IPS-11a (cell line): Measurements from ENCODE around the gene CCDC28B.

Experiments
- H3K4me3 ChIP-seq: one replicate; pipeline ENCODE4 v1.5.1; 2013; ENCODE audit warnings: low read depth, low read length, control low read depth

CCDC28B gene

DNA sequence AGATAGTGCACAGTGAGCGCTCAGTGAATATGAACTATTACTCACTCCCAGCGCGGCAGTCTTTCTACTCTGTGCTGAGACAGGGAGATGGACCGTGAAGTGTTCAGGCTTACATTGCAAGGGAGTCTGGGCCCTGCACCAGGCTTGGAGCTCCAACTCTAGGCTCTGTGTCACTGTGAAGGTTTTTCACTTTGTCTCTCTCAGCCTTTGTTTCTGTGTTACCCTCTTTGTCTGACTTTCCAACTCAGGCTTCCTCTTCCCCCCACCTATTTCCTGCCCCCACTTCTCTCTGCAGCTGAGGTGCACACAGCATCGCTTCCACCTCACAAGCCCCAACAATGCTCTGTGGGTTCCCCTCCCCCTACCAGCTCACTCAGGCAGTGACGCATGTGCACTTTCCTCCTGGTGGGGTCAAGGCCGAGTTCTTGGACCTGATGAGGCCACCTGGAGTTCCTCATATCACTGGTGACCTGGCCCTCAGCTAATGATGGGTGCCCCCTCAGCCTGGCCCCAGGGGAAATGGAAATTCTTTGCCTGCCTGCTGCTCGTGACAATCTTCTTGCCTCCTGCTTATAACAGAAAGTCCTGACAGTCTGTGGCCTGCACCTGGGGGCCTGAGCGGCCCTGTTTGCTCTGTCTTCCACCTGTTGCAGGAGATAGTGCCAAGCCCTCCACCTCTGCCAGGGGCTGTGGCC, 49.6 kb downstream of the CCDC28B start:
- H3K4me3 ChIP-seq, result no peak overlapping the region

DNA sequence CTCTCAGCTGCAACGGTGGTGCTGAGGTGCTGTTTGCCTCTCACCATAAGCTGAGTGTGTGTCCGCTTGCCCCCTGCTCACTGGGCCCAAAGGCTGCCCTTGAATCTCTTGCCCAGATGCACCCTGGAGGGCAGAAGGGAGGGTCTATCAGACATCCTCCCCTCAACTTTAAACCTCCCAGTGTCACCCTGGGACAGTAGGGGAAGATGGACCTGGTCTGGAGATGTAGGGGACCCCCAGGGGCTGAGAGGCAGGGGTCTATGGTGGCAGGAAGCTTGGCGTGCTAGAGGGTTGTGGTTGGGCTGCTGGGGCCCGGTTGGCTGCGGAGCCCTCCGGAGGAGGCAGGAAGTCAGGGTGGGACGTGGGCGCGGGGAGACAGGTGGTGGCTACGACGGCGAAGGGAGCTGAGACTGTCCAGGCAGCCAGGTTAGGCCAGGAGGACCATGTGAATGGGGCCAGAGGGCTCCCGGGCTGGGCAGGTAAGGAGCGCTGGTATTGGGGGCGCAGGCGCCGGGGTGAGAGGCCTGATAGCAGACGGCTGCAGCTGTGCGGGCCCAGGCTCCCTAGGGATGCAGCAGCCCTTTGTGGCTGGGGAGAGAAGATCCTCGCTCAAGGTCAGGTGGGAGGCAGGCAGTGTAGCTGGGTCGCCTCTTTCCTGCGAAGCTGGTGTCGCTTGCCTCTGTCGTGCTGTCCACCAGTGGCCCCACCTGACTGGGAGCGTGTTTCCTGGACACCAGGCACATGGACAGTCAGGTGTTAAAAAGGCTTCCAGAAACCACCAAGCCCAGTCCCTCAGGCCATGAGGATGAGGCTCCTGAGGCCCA, 50.7 kb downstream of the CCDC28B start, which contains the start of gene LCK:
Gene LCK, plus strand, starts transcription at position 373 of the 824 bp plus-strand sequence. CDS start 23,065 bp downstream, outside the sequence.
- H3K4me3 ChIP-seq, result no peak within 1 kb of the TSS
